GM12892 (cell line): Measurements from ENCODE around the gene PSMC2.

ENCODE experiments used
- POLR2AphosphoS5 ChIP-seq: IDR thresholded peaks from 2 replicates; pipeline ENCODE4 v1.6.1; 2011; ENCODE audit warnings: low read depth, low read length, control low read depth
- TAF1 ChIP-seq: IDR thresholded peaks from 2 replicates; pipeline ENCODE4 v1.6.1; 2011; ENCODE audit warnings: low read depth, mild to moderate bottlenecking, control low read depth, low read length, borderline replicate concordance

GRCh38 chr7:103349805-103350204, 2.4 kb downstream of the PSMC2 start:
- TF ChIP-seq TAF1 (no peak), POLR2AphosphoS5 (no peak)
